T47D (cell line): ENCODE data around the gene TPSB2.
A peak's percentile ranks its signal among the peaks of the same experiment; 100 is the strongest.
"Not testable (repeated sequence)": the region's sequence is repeated elsewhere in the genome, so short reads cannot be mapped to it uniquely, and the experiment has no call there.

Source experiments
- DNase-seq, 2 experiments: peaks; one replicate each; pipeline versions ENCODE4 v3.0.0 to v3.0.0-alpha.2; 2011 to 2012; ENCODE audit warnings: low read depth in 1 of 2, low spot score in 1 of 2
- JUND ChIP-seq: IDR thresholded peaks from 2 replicates; pipeline ENCODE4 v1.6.1; 2012; ENCODE audit warnings: low read depth
- in situ Hi-C: cut with HindIII; loops from 2 replicates; pipeline ENCODE4 v1.10.0; 2016; ENCODE audit warnings: low sequenced_read_pairs, low pct_unique_long_range_greater_than_20kb

TPSB2 gene

GRCh38 chr16:1200014-1200627 is 29.9 kb downstream of the TPSB2 start:
- in situ Hi-C loops: no loop called here
- DNase-seq: no peak
- TF ChIP-seq JUND: no peak

- TF ChIP-seq JUND: no peak
- in situ Hi-C loops: no loop called here
- DNase-seq: peak in 1 of 2 experiments; percentile 49
Observed at GRCh38 chr16:1199347-1200013, 30.5 kb downstream of the TPSB2 start.

DNA sequence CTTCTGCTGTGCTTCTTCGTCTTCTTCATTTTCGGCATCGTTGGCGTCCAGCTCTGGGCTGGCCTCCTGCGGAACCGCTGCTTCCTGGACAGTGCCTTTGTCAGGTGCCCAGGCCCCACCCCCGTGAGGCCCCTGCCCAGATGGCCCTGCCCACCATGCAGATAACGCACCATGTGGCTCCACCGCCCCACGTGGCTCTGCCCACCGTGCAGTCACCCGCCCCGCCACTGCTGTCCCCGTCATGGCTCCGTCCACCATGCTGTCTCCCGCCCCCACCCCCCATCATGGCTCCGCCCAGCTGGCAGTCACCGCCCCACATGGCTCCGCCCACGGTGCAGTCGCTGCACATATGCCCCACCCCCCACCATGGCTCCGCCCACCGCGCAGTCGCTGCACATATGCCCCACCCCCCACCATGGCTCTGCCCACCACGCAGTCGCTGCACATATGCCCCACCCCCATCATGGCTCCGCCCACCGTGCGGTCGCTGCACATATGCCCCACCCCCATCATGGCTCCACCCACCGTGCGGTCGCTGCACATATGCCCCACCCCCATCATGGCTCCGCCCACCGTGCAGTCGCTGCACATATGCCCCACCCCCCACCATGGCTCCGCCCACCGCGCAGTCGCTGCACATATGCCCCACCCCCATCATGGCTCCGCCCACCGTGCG is 31.2 kb downstream of the TPSB2 start:
- in situ Hi-C loops: not testable (repeated sequence)
- DNase-seq: peak in 1 of 2 experiments; percentile 74

DNA sequence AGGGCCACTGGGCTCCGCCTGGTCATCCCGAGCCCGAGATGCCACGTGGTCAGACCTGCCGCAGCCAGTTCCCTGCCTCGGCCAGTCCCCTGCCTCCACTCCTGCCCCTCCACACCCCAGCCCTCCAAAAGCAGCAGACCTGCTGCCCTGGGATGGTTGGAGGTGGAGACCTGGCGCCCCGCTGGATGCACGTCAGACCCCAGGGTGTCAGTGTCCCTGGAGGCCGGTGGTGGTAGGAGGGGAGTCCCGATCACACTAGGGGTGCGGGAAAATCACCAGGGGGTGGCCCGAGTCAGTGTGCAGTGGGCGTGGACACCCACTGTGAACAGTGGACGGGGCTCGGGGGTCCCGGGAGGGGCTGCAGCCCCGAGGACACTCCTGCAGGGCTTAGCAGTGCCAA is 31.8 kb downstream of the TPSB2 start:
- no peak for TF ChIP-seq JUND
- in situ Hi-C loops: no loop called here
- no peak for DNase-seq

DNA sequence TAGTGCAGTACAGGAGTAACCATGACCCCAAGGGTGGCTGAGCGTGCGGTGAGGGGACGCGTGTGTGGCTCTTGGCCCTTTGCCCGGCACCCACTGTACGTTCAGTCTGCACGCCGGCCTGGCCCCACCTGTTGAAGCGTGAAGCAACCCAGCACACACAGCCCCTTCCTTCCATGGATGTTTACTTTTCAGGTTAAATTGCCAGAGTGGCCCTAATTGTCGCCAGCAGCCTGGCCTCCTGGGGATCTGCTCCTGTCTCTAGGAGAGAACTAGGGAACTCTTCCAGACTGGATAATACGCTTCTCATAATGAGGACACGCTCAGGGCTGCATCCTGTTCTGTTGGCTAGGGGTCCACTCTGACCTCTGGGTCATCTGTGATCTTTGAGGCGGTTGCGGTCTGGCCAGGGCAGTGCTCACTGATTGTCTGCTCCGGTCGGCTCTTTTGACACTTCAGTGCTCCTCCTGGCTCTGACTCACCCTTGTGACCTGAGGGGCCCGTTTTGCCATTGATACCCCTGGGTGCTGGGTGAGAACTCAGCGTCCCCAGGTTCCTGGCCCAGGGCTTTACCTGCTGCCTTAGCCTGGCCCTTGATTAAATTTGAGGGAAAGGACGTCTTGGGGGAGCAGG is 32.6 kb downstream of the TPSB2 start:
- in situ Hi-C loops: no loop called here
- TF ChIP-seq JUND: no peak

GRCh38 chr16:1196494-1196893 is 33.5 kb downstream of the TPSB2 start:
- in situ Hi-C loops: no loop called here
- TF ChIP-seq JUND: no peak
- no peak for DNase-seq

More for the DNA sequence above, 32.6 kb downstream of the TPSB2 start:
- no peak for DNase-seq

DNA sequence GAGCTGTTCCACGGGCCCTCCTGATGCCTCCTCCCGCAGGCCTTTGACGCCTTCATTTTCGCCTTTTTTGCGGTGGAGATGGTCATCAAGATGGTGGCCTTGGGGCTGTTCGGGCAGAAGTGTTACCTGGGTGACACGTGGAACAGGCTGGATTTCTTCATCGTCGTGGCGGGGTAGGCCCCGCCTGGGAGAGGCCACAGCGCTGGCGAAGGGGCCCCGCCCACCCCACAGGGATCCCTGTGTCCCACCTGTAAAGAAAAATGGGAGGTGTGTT is 34.7 kb downstream of the TPSB2 start:
- TF ChIP-seq JUND: no peak
- DNase-seq: peak in 1 of 2 experiments; percentile 51
- in situ Hi-C loops: no loop called here

DNA sequence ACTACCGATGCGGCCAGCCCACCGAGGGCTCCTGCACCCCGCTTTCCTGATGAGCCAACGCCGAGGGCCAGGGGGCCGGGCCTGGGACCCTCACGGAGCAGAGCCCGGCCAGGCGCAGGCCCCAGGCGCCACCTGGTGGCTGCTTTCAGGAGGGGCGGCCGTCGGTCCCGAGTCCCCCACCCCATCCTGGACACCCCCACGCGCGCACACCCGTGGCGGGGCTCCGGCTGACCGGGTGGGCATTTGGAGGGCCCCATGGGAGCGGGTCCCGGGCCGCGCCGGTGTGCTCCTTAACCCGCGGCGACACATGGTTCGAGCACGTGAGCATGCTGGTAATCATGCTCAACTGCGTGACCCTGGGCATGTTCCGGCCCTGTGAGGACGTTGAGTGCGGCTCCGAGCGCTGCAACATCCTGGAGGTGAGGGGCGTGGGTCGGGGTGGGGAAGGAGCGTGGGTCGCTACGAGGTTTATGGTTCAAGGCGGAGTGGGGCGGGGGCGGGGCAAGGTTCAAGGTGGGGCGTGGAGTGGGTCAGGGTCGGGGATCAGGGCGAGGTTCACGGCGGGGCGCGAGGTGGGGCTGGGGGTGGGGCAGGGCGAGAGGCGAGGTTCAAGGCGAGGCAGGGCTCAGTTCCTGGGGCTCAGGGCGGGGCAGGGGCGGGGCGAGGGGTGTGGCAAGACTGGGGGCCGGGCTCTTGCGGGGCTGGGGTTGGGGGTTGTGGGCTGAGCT is 35.2 kb downstream of the TPSB2 start:
- in situ Hi-C loops: no loop called here
- no peak for TF ChIP-seq JUND
- DNase-seq: no peak

DNA sequence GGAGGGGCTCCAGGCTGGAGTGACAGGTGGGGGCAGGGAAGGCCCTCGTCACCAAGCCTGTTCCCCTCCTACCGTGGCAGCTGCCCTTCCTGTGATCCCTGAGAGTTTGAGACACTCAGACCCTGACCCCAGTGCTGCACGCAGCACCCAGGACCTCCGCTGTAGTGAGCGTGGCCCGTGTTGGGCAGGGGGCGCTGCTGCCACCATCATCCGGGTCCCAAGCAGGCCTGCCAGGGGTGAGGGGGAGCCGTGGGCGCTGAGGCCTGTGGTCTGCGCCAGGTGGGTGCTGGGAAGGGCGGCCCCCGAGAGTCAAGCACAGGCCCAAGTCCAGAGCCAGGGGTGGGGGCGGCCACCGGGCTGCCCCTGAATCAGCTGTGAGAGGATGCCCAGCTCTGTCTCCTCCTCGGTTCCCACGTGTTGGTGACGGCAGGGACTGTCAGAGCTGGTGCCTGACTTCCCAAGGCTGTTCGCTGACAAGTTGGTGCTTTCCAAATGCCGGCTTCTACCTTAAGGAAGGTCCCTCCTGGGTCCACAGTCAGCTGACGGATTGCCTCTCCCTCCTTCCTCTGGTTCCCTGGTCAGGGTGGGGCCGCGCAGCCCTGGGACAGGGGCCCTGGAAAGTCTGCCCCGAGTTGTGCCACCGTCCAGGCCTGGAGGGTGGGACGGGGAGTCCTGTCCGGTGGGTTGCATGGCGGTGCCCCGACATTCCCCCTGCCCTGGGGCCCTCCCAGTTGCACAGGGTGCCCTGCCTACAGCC is 36.0 kb downstream of the TPSB2 start:
- DNase-seq: no peak
- no peak for TF ChIP-seq JUND
- in situ Hi-C loops: no loop called here

GRCh38 chr16:1193143-1193824 is 36.7 kb downstream of the TPSB2 start:
- no peak for TF ChIP-seq JUND
- DNase-seq: peak in 1 of 2 experiments; percentile 89
- in situ Hi-C loops: no loop called here

GRCh38 chr16:1192384-1193073 is 37.5 kb downstream of the TPSB2 start:
- in situ Hi-C loops: no loop called here
- peak in 1 of 2 experiments; percentile 73 for DNase-seq
- TF ChIP-seq JUND: no peak

DNA sequence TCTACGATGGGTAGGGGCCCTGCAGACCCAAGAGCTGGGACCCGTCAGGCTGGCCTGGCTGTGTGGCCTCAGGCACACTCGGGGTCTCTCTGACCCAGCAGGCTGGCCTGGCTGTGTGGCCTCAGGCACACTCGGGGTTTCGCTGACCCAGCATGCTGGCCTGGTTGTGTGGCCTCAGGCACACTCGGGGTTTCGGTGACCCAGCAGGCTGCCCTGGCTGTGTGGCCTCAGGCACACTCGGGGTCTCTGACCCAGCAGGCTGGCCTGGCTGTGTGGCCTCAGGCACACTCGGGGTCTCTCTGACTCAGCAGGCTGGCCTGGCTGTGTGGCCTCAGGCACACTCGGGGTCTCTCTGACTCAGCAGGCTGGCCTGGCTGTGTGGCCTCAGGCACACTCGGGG is 39.2 kb downstream of the TPSB2 start:
- DNase-seq, in situ Hi-C loops: not testable (repeated sequence)
